ENCODE measurements around the gene ACOT12.

DNA sequence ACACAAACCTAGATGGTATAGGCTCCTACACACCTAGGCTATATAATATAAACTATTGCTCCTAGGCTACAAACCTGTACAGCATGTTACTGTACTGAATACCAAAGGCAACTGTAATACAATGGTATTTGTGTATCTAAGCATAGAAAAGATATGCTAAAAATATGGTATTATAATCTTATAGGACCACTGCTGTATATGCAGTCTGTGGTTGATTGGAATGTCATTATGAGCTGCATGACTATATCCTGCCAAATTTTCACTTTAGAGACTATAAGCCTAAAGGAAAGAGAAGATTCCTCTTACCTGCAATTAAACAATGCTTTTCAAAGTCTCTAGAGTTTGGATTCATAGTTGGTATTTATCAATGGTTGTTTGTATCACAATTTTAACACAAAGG lies 24.7 kb upstream of the ACOT12 start:
- no peak for TF ChIP-seq POLR2A (IDR thresholded peaks at IDR 0.05)
- TF ChIP-seq, protein P1, sequence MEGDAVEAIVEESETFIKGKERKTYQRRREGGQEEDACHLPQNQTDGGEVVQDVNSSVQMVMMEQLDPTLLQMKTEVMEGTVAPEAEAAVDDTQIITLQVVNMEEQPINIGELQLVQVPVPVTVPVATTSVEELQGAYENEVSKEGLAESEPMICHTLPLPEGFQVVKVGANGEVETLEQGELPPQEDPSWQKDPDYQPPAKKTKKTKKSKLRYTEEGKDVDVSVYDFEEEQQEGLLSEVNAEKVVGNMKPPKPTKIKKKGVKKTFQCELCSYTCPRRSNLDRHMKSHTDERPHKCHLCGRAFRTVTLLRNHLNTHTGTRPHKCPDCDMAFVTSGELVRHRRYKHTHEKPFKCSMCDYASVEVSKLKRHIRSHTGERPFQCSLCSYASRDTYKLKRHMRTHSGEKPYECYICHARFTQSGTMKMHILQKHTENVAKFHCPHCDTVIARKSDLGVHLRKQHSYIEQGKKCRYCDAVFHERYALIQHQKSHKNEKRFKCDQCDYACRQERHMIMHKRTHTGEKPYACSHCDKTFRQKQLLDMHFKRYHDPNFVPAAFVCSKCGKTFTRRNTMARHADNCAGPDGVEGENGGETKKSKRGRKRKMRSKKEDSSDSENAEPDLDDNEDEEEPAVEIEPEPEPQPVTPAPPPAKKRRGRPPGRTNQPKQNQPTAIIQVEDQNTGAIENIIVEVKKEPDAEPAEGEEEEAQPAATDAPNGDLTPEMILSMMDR (IDR thresholded peaks at IDR 0.05) = no peak

All from uterus (tissue), 2 donors.